ENCODE results near the gene SENP1.

DNA sequence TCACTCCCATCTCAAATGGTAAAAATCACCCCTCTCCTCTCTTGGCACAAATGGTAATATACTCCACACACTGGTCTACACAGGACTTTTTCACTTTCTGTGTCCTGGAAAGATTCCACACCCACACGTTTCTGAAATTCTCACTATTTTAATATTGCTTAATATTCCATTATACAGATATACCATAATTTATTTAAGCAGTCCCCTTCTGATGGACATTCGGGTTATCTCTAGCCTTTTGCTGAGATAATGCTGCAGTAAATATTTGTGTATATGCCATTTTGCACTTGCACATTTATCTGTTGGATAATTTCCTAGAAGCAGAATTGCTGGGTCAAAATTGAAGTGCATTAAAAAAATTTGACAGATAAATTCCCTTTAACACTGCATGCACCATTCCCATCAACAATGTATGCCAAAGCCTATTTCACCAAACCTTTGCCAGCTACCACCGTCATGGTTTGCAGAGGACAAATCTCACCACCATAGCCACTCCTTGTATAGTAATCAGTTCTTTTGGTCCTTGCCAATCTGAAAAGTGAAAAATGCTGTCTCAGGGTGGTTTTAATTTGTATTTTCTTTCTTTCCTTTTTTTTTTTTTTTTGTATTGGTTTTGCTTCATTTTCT, 86.1 kb downstream of the SENP1 start:
- TF ChIP-seq POLR2AphosphoS5 (IDR thresholded peaks at IDR 0.05) (no peak), POLR2A (IDR thresholded peaks at IDR 0.05) (no peak)
- TF ChIP-seq, protein P1, sequence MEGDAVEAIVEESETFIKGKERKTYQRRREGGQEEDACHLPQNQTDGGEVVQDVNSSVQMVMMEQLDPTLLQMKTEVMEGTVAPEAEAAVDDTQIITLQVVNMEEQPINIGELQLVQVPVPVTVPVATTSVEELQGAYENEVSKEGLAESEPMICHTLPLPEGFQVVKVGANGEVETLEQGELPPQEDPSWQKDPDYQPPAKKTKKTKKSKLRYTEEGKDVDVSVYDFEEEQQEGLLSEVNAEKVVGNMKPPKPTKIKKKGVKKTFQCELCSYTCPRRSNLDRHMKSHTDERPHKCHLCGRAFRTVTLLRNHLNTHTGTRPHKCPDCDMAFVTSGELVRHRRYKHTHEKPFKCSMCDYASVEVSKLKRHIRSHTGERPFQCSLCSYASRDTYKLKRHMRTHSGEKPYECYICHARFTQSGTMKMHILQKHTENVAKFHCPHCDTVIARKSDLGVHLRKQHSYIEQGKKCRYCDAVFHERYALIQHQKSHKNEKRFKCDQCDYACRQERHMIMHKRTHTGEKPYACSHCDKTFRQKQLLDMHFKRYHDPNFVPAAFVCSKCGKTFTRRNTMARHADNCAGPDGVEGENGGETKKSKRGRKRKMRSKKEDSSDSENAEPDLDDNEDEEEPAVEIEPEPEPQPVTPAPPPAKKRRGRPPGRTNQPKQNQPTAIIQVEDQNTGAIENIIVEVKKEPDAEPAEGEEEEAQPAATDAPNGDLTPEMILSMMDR (IDR thresholded peaks at IDR 0.05) = no peak

Measured in prostate gland (tissue), 2 donors.